Right lobe of liver (tissue), 6 donors: Measurements from ENCODE around the gene AKAP13. TPM values are rescaled to one million over a fixed set of nuclear protein-coding genes. Genes with fewer than 3 reads are reported as not detected.

Experiments
- ATAC-seq, 4 donors: fragments of 200-7000 bp; cut with Tn5 transposase; one replicate each; pipeline ENCODE4 v1.9.1; 2020; ENCODE audit warnings: mild to moderate bottlenecking in 4 of 4, moderate library complexity in 4 of 4
- DNase-seq, 3 donors: peaks; one replicate each; pipeline ENCODE4 v3.0.0-alpha.2; 2020
- H3K27ac ChIP-seq, 3 donors: fragments of 200-600 bp; one replicate each; pipeline ENCODE4 v1.8.0; 2022
- H3K27me3 ChIP-seq, 2 donors: fragments of 200-600 bp; one replicate each; pipeline ENCODE4 v1.8.0; 2022
- H3K36me3 ChIP-seq, 4 donors: fragments of 200-600 bp; sonication (generic) in 1 of 4; one replicate each; pipeline versions ENCODE4 v1.5.1 to v1.8.0; 2017 to 2022; ENCODE audit warnings: control low read depth in 1 of 4
- H3K4me1 ChIP-seq, 4 donors: fragments of 200-600 bp; sonication (generic) in 1 of 4; one replicate each; pipeline versions ENCODE4 v1.5.1 to v1.8.0; 2017 to 2022; ENCODE audit warnings: control low read depth in 1 of 4
- H3K4me3 ChIP-seq, 3 donors: fragments of 200-600 bp; one replicate each; pipeline ENCODE4 v1.8.0; 2022
- H3K9me3 ChIP-seq, 4 donors: fragments of 200-600 bp; sonication (generic) in 1 of 4; one replicate each; pipeline versions ENCODE4 v1.5.1 to v1.8.0; 2017 to 2022; ENCODE audit warnings: control low read depth in 1 of 4
- CTCF ChIP-seq, 4 donors: fragments of 200-600 bp in 3 of 4; fragments of 450-650 bp in 1 of 4; IDR thresholded peaks; one replicate each; pipeline versions ENCODE4 v1.5.1 to v1.8.0; 2016 to 2022; ENCODE audit warnings: antibody characterized with exemption in 4 of 4, mild to moderate bottlenecking in 2 of 4
- POLR2A ChIP-seq: fragments of 450-650 bp; IDR thresholded peaks from one replicate; pipeline ENCODE4 v1.6.1; 2017; ENCODE audit warnings: antibody characterized with exemption, mild to moderate bottlenecking
- WGBS: methylation state at CpG from one replicate; pipeline ENCODE4 v1.1.6; 2018; ENCODE audit warnings: low coverage, low lambda C conversion rate; ENCODE audit not compliant: insufficient coverage; ENCODE audit errors: missing lambda C conversion rate; 5-methylcytosine and 5-hydroxymethylcytosine counted together
- intact Hi-C, 2 donors: fragments of 100-400 bp; cut with DNase I; formaldehyde crosslinking; loops; one replicate each; pipeline versions ENCODE4 v1.11.2 to v1.14.1; 2022
- total RNA-seq, 6 experiments: library from RNA; depleted of rRNA in 2 of 6; stranded (reverse); fragments of >200 nt in 2 of 6; fragmentation: NEBNext Ultra II Directional in 3 of 6; extraction: Animal tissue kit (Norgen Biotek cat#: 25700) in 3 of 6; gene quantifications; one replicate each; pipeline versions ENCODE4 v1.1.0 to v1.2.4, GENCODE V29; 2016 to 2023
- donor health status: DM: no; HTN: yes; CAD: no.
- donor health status: DM: no; HTN: no; CAD: no.
- donor health status: DM: no; HTN: no; CAD: no.
- donor health status: DM: no; HTN: yes; CAD: no.
- donor health status: DM: no; HTN: yes; CAD: no.

The AKAP13 gene
- total RNA-seq, 6 experiments from 2014 or later = 50.1 to 73.1 (median 63.9) TPM

GRCh38 chr15:85497172-85497569 lies 116.8 kb downstream of the AKAP13 start:
- no peak overlapping the region for H3K4me3 ChIP-seq
- H3K27ac ChIP-seq = no peak overlapping the region
- intact Hi-C loops = no loop called here
- no peaks in the 10 kb centered on the region for H3K9me3 ChIP-seq
- no peak for ATAC-seq
- 73% methylated on average over 2 of the region's 2 CpGs for WGBS
- no peak for TF ChIP-seq POLR2A
- no peak for TF ChIP-seq CTCF (IDR thresholded peaks at IDR 0.05)
- no peaks in the 10 kb centered on the region for H3K36me3 ChIP-seq
- H3K27me3 ChIP-seq = no peaks in the 10 kb centered on the region
- peaks cover 0 to 8% (median 0%) of the 10 kb centered on the region in 4 donors for H3K4me1 ChIP-seq
- DNase-seq = no peak

- H3K27me3 ChIP-seq = no peaks in the 10 kb centered on the region
- ATAC-seq (no peak), DNase-seq (no peak)
- H3K4me1 ChIP-seq = peaks cover 0 to 8% (median 0%) of the 10 kb centered on the region in 4 donors
- H3K36me3 ChIP-seq = no peaks in the 10 kb centered on the region
- H3K9me3 ChIP-seq = no peaks in the 10 kb centered on the region
- no peak overlapping the region for H3K27ac ChIP-seq
- TF ChIP-seq POLR2A (no peak), CTCF (IDR thresholded peaks at IDR 0.05) (no peak)
- no peak overlapping the region for H3K4me3 ChIP-seq
- intact Hi-C loops = no loop called here
- WGBS = 81% methylated on average over 6 of the region's 6 CpGs
Measured at GRCh38 chr15:85498471-85498870, 118.1 kb downstream of the AKAP13 start.

GRCh38 chr15:85499371-85499887 lies 119.0 kb downstream of the AKAP13 start:
- H3K4me3 ChIP-seq = no peak overlapping the region
- TF ChIP-seq POLR2A (no peak), CTCF (IDR thresholded peaks at IDR 0.05) (no peak)
- DNase-seq (no peak), ATAC-seq (peak in 1 of 4 donors; percentile 21)
- H3K36me3 ChIP-seq = no peaks in the 10 kb centered on the region
- no peaks in the 10 kb centered on the region for H3K9me3 ChIP-seq
- intact Hi-C loops = no loop called here
- H3K27me3 ChIP-seq = no peaks in the 10 kb centered on the region
- H3K27ac ChIP-seq = no peak overlapping the region
- WGBS = 73% methylated on average over 5 of the region's 7 CpGs
- peaks cover 0 to 8% (median 0%) of the 10 kb centered on the region in 4 donors for H3K4me1 ChIP-seq

- Histone ChIP-seq H3K27me3 (no peaks in the 10 kb centered on the region), H3K9me3 (no peaks in the 10 kb centered on the region), H3K36me3 (no peaks in the 10 kb centered on the region), H3K4me3 (no peak overlapping the region), H3K4me1 (peaks cover 0 to 11% (median 0%) of the 10 kb centered on the region in 4 donors), H3K27ac (no peak overlapping the region)
- DNase-seq (no peak), ATAC-seq (no peak)
- WGBS = 58% methylated on average over 6 of the region's 6 CpGs
- intact Hi-C loops = loop anchor here in 1 of 2 donors (10.0 kb wide), 1 partner anchor 205 kb away; no protein-coding TSS in a partner anchor
- TF ChIP-seq POLR2A (no peak), CTCF (IDR thresholded peaks at IDR 0.05) (no peak)
Measured at GRCh38 chr15:85500060-85500708, 119.8 kb downstream of the AKAP13 start.
